GM12891 (cell line): ENCODE measurements around the gene ZER1.

Source experiments
- PAX5 ChIP-seq: IDR thresholded peaks from 2 replicates; pipeline ENCODE4 v1.6.1; 2011; ENCODE audit warnings: low read length, moderate library complexity, mild to moderate bottlenecking; ENCODE audit not compliant: insufficient read depth, severe bottlenecking
- POLR2AphosphoS5 ChIP-seq: IDR thresholded peaks from 2 replicates; pipeline ENCODE4 v1.6.1; 2011; ENCODE audit warnings: low read depth, low read length, control low read depth
- TAF1 ChIP-seq: IDR thresholded peaks from 2 replicates; pipeline ENCODE4 v1.6.1; 2011; ENCODE audit warnings: low read depth, low read length, control low read depth

DNA sequence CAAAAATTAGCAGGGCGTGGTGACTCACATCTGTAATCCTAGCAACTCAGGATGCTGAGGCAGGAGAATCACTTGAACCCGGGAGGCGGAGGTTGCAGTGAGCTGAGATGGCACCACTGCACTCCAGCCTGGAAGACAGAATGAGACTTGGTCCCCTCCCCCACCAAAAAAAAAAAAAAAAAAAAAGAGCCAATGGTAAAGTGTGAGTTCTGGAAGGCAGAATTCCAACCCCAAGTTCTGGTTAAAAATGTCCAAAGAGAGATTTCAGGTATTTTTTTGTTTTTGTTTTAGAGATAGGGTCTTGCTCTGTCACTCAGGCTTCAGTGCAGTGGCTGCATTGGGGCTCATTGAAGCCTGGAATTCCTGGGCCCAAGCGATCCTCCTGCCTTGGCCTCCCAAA is 84.3 kb downstream of the ZER1 start:
- TF ChIP-seq POLR2AphosphoS5 (no peak), PAX5 (no peak), TAF1 (no peak)
